Trophoblast cell (in vitro differentiated cells and primary cell): ENCODE results near the gene DPT.
A peak's percentile ranks its signal among the peaks of the same experiment; 100 is the strongest.

Experiments used
- DNase-seq, 2 donors: peaks; one replicate each; pipeline ENCODE4 v3.0.0-alpha.2; 2016
- H2AFZ ChIP-seq: 2 replicates; pipeline ENCODE4 v1.6.1; 2013; ENCODE audit warnings: low read length, moderate library complexity, mild to moderate bottlenecking; ENCODE audit not compliant: insufficient read depth, poor library complexity
- H2AK5ac ChIP-seq: 2 replicates; pipeline ENCODE4 v1.6.1; 2013; ENCODE audit warnings: mild to moderate bottlenecking, low read length
- H2BK120ac ChIP-seq: 2 replicates; pipeline ENCODE4 v1.6.1; 2013; ENCODE audit warnings: low read length, mild to moderate bottlenecking, moderate library complexity; ENCODE audit not compliant: insufficient read depth, poor library complexity
- H2BK12ac ChIP-seq: 2 replicates; pipeline ENCODE4 v1.6.1; 2013; ENCODE audit warnings: mild to moderate bottlenecking, low read length, moderate library complexity
- H2BK5ac ChIP-seq: 2 replicates; pipeline ENCODE4 v1.6.1; 2013; ENCODE audit warnings: low read length, low read depth, moderate library complexity, mild to moderate bottlenecking; ENCODE audit not compliant: poor library complexity
- H3K14ac ChIP-seq: 2 replicates; pipeline ENCODE4 v1.6.1; 2013; ENCODE audit warnings: mild to moderate bottlenecking, low read length
- H3K18ac ChIP-seq: 2 replicates; pipeline ENCODE4 v1.6.1; 2013; ENCODE audit warnings: mild to moderate bottlenecking, low read length
- H3K23ac ChIP-seq: 2 replicates; pipeline ENCODE4 v1.6.1; 2013; ENCODE audit warnings: low read length
- H3K27ac ChIP-seq: 2 replicates; pipeline ENCODE4 v1.5.1; 2013; ENCODE audit warnings: low read depth, mild to moderate bottlenecking, inconsistent platforms, low read length, moderate library complexity
- H3K27me3 ChIP-seq: 2 replicates; pipeline ENCODE4 v1.6.1; 2013; ENCODE audit warnings: inconsistent platforms, mild to moderate bottlenecking, low read length, moderate library complexity; ENCODE audit not compliant: insufficient read depth
- H3K36me3 ChIP-seq, 2 experiments: 1 replicate in 1 of 2; 2 replicates in 1 of 2; pipeline ENCODE4 v1.6.1; 2013; ENCODE audit warnings: low read length in 2 of 2, mild to moderate bottlenecking in 2 of 2, moderate library complexity in 1 of 2; ENCODE audit not compliant: insufficient read depth in 2 of 2, control insufficient read depth in 1 of 2
- H3K4ac ChIP-seq: 2 replicates; pipeline ENCODE4 v1.6.1; 2013; ENCODE audit warnings: low read depth, mild to moderate bottlenecking, low read length, moderate library complexity
- H3K4me1 ChIP-seq, 2 experiments: 1 replicate in 1 of 2; 2 replicates in 1 of 2; pipeline ENCODE4 v1.6.1; 2013; ENCODE audit warnings: low read length in 2 of 2, mild to moderate bottlenecking in 2 of 2, moderate library complexity in 1 of 2; ENCODE audit not compliant: insufficient read depth in 2 of 2, control insufficient read depth in 1 of 2
- H3K4me2 ChIP-seq: 2 replicates; pipeline ENCODE4 v1.6.1; 2013; ENCODE audit warnings: inconsistent platforms, mild to moderate bottlenecking, low read length, moderate library complexity
- H3K4me3 ChIP-seq: 2 replicates; pipeline ENCODE4 v1.5.1; 2013; ENCODE audit warnings: mild to moderate bottlenecking, low read depth, low read length, inconsistent platforms
- H3K79me1 ChIP-seq: one replicate; pipeline ENCODE4 v1.6.1; 2013; ENCODE audit warnings: low read length
- H3K79me2 ChIP-seq: 2 replicates; pipeline ENCODE4 v1.6.1; 2013; ENCODE audit warnings: low read length, mild to moderate bottlenecking; ENCODE audit not compliant: control insufficient read depth, insufficient read depth, poor library complexity
- H3K9ac ChIP-seq: 2 replicates; pipeline ENCODE4 v1.6.1; 2013; ENCODE audit warnings: mild to moderate bottlenecking, low read length
- H3K9me3 ChIP-seq: 2 replicates; pipeline ENCODE4 v1.6.1; 2013; ENCODE audit warnings: low read depth, mild to moderate bottlenecking, control low read depth, inconsistent platforms, low read length; ENCODE audit not compliant: insufficient read depth
- H4K12ac ChIP-seq: 2 replicates; pipeline ENCODE4 v1.6.1; 2013; ENCODE audit warnings: low read depth, mild to moderate bottlenecking, low read length, moderate library complexity
- H4K8ac ChIP-seq: 2 replicates; pipeline ENCODE4 v1.6.1; 2013; ENCODE audit warnings: low read depth, mild to moderate bottlenecking, low read length, moderate library complexity
- H4K91ac ChIP-seq: one replicate; pipeline ENCODE4 v1.6.1; 2013; ENCODE audit warnings: low read depth, mild to moderate bottlenecking, low read length, moderate library complexity
- WGBS: extraction: QIAGEN DNeasy Blood & Tissue Kit; methylation state at CpG from one replicate; pipeline ENCODE4 v1.1.7; 2013; ENCODE audit warnings: missing lambda C conversion rate; ENCODE audit not compliant: insufficient read length, insufficient coverage; ENCODE audit errors: extremely low coverage; 5-methylcytosine and 5-hydroxymethylcytosine counted together

DPT gene

GRCh38 chr1:168686666-168687065 lies 42.3 kb downstream of the DPT start:
- no peak overlapping the region for H3K23ac ChIP-seq
- H3K9ac ChIP-seq: no peak overlapping the region
- peak overlapping the region; percentile 3 for H4K91ac ChIP-seq
- no peaks in the 10 kb centered on the region for H3K36me3 ChIP-seq
- no peak overlapping the region for H3K14ac ChIP-seq
- H3K4me2 ChIP-seq: no peak overlapping the region
- H2BK5ac ChIP-seq: no peak overlapping the region
- peaks cover 5% of the 10 kb centered on the region for H3K79me2 ChIP-seq
- no peaks in the 10 kb centered on the region for H3K9me3 ChIP-seq
- no peak overlapping the region for H3K4ac ChIP-seq
- H2AFZ ChIP-seq: no peak overlapping the region
- no peak overlapping the region for H3K4me3 ChIP-seq
- H2AK5ac ChIP-seq: no peak overlapping the region
- no peak overlapping the region for H4K12ac ChIP-seq
- H3K18ac ChIP-seq: no peak overlapping the region
- H3K4me1 ChIP-seq: peaks cover 12 to 14% of the 10 kb centered on the region in 2 experiments
- no CpG with 5 or more reads among the region's 2 CpGs for WGBS
- H3K27me3 ChIP-seq: no peaks in the 10 kb centered on the region
- H3K79me1 ChIP-seq: peaks cover 28% of the 10 kb centered on the region
- H2BK12ac ChIP-seq: peak overlapping the region; percentile 33
- no peak overlapping the region for H3K27ac ChIP-seq
- DNase-seq: no peak
- no peak overlapping the region for H4K8ac ChIP-seq
- peak overlapping the region; percentile 21 for H2BK120ac ChIP-seq

DNA sequence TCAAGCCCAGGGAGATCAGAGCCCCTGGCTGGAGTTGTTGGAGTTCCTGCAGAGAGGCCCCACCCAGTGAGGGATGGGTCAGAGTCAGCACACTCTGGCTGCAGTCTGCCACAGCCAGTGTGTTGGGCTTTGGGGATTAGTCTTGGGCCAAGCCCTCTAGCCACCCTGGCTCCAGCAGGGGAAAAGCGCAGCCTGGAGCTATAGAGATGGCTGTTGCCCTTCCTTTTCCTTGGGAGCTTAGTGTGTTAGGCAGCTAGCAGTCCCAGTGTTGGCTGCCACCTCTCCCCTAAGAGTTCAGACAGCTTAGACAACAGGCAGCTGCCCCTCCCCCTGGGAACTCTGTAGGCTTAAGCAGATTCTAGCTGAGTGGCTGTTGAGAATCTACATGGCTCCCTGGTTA lies 45.1 kb downstream of the DPT start:
- no CpG with 5 or more reads among the region's 1 CpG for WGBS
- H3K36me3 ChIP-seq: no peaks in the 10 kb centered on the region

GRCh38 chr1:168676861-168677260 lies 52.1 kb downstream of the DPT start:
- Histone ChIP-seq H4K91ac (no peak overlapping the region), H3K18ac (no peak overlapping the region), H2AK5ac (no peak overlapping the region), H3K79me1 (no peaks in the 10 kb centered on the region), H3K4me3 (no peak overlapping the region), H4K8ac (no peak overlapping the region), H2BK120ac (no peak overlapping the region), H3K4ac (no peak overlapping the region), H4K12ac (no peak overlapping the region), H2AFZ (no peak overlapping the region), H3K36me3 (no peaks in the 10 kb centered on the region), H3K27ac (no peak overlapping the region), H2BK5ac (no peak overlapping the region), H3K23ac (no peak overlapping the region), H2BK12ac (no peak overlapping the region), H3K14ac (no peak overlapping the region), H3K4me1 (no peaks in the 10 kb centered on the region), H3K9me3 (no peaks in the 10 kb centered on the region), H3K79me2 (no peaks in the 10 kb centered on the region), H3K9ac (no peak overlapping the region), H3K27me3 (no peaks in the 10 kb centered on the region), H3K4me2 (no peak overlapping the region)
- no peak for DNase-seq
- no CpG with 5 or more reads among the region's 1 CpG for WGBS

More for the DNA sequence above, 45.1 kb downstream of the DPT start:
- Histone ChIP-seq H2BK120ac (no peak overlapping the region), H4K12ac (no peak overlapping the region), H4K91ac (peak overlapping the region; percentile 45), H3K27ac (no peak overlapping the region), H3K18ac (no peak overlapping the region), H4K8ac (no peak overlapping the region), H2AFZ (no peak overlapping the region), H2BK12ac (peak overlapping the region; percentile 46), H3K27me3 (no peaks in the 10 kb centered on the region), H3K79me1 (peaks cover 12% of the 10 kb centered on the region), H3K4me1 (peaks cover 2 to 7% of the 10 kb centered on the region in 2 experiments), H3K9ac (no peak overlapping the region), H2BK5ac (no peak overlapping the region), H3K79me2 (no peaks in the 10 kb centered on the region), H3K4me3 (no peak overlapping the region), H3K9me3 (no peaks in the 10 kb centered on the region), H3K14ac (no peak overlapping the region), H3K23ac (no peak overlapping the region), H3K4me2 (no peak overlapping the region), H3K4ac (no peak overlapping the region), H2AK5ac (no peak overlapping the region)
- DNase-seq: no peak

DNA sequence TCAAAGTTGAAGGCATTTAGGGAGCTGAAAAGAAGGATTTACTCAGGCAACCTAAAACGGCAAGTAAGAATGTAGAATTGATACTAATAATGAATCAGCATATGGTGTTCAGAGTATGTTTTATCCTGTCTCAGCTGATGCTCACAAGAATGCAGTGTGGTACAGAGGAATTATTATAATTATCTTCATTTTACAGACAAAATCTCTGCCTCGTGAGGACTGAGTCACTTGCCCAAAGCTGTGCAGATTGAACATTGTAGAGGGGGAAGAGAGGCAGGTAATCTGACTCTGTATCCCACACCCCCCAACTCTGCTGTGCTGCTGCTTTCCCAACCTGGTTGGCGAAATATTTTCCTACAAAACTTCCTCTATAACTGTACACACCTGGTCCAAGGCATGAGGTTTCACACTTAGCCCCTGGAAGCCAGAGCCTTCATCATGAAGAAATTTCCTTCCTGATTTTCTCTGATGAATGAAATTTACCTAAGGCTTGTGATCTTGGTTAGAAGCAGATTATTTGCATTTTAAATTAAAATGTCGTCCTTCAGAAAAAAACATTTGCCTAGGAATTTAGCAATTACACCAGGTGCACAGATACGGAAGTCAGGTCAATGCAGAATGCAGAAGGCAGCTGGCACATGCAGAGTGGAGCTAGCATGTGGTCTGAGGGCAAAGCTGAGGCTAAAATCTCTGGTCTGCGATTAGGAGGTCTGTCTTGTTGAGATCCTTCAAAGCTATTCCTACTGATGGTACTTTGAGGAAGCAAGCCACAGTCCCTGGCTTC lies 52.8 kb downstream of the DPT start:
- no peaks in the 10 kb centered on the region for H3K79me2 ChIP-seq
- no peak overlapping the region for H2AK5ac ChIP-seq
- H3K4me3 ChIP-seq: no peak overlapping the region
- no peak overlapping the region for H3K27ac ChIP-seq
- H2BK5ac ChIP-seq: no peak overlapping the region
- no peaks in the 10 kb centered on the region for H3K36me3 ChIP-seq
- no peak overlapping the region for H3K14ac ChIP-seq
- no peak overlapping the region for H4K8ac ChIP-seq
- H3K79me1 ChIP-seq: no peaks in the 10 kb centered on the region
- no peak overlapping the region for H4K12ac ChIP-seq
- no peak overlapping the region for H3K4me2 ChIP-seq
- peak in 1 of 2 donors; percentile 3 for DNase-seq
- H3K4ac ChIP-seq: no peak overlapping the region
- no peak overlapping the region for H2AFZ ChIP-seq
- no peak overlapping the region for H3K9ac ChIP-seq
- no CpG with 5 or more reads among the region's 6 CpGs for WGBS
- H3K18ac ChIP-seq: no peak overlapping the region
- no peaks in the 10 kb centered on the region for H3K27me3 ChIP-seq
- no peak overlapping the region for H2BK12ac ChIP-seq
- no peaks in the 10 kb centered on the region for H3K4me1 ChIP-seq
- H3K9me3 ChIP-seq: no peaks in the 10 kb centered on the region
- H2BK120ac ChIP-seq: no peak overlapping the region
- H4K91ac ChIP-seq: no peak overlapping the region
- no peak overlapping the region for H3K23ac ChIP-seq
